Measurements from ENCODE around the gene SENP8. TPM values are rescaled to one million over a fixed set of nuclear protein-coding genes. Genes with fewer than 3 reads are reported as not detected.
"Not testable (repeated sequence)": the region's sequence is repeated elsewhere in the genome, so short reads cannot be mapped to it uniquely, and the experiment has no call there.

Gene SENP8
- total RNA-seq, 4 donors from 2014 or later, result 1.3 to 4.2 (median 1.9) TPM

DNA sequence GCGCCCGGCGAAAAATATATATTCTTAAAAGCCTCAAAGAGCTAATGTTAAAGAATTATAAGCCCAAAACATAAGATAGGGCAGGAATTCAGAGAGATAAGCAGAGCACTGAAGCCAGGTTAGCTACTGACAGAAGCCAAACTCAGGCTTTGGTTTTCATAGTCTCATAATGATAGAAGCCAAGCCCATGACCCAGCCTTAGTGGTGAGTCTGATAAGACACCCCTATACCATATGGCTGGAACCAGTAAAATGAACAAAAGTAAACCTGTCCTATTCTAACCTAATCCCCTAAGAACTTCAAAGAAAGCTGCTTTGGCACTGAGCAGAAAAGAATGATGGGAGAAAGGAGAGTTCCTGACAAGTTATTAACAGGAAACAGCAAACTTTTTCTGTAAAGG lies 26.2 kb upstream of the SENP8 start:
- 87% methylated on average over 3 of the region's 3 CpGs for WGBS
- TF ChIP-seq, protein P1, sequence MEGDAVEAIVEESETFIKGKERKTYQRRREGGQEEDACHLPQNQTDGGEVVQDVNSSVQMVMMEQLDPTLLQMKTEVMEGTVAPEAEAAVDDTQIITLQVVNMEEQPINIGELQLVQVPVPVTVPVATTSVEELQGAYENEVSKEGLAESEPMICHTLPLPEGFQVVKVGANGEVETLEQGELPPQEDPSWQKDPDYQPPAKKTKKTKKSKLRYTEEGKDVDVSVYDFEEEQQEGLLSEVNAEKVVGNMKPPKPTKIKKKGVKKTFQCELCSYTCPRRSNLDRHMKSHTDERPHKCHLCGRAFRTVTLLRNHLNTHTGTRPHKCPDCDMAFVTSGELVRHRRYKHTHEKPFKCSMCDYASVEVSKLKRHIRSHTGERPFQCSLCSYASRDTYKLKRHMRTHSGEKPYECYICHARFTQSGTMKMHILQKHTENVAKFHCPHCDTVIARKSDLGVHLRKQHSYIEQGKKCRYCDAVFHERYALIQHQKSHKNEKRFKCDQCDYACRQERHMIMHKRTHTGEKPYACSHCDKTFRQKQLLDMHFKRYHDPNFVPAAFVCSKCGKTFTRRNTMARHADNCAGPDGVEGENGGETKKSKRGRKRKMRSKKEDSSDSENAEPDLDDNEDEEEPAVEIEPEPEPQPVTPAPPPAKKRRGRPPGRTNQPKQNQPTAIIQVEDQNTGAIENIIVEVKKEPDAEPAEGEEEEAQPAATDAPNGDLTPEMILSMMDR (IDR thresholded peaks at IDR 0.05), result no peak
- TF ChIP-seq EP300 (IDR thresholded peaks at IDR 0.05), result no peak
- no peak for TF ChIP-seq POLR2AphosphoS5 (IDR thresholded peaks at IDR 0.05)
- no peak for TF ChIP-seq POLR2A (IDR thresholded peaks at IDR 0.05)

DNA sequence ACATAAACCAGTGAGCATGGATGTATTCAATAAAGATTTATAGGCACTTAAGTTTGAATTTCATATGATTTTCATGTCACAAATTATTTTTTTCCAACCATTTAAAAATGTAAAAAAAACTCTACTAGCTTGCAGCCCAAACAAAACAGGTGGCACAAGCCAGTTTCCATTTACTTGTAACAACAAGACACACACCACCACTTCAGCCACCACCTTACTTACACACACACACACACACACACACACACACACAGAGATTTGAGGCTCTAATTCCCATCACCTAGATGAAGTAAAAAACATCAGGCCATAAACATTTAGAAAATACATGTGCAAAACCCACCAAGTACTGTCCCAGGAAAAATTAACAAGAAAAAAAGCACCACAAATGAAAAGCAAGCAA lies 25.5 kb upstream of the SENP8 start:
- Histone ChIP-seq H3K27me3 (no peaks in the 10 kb centered on the region), H3K4me3 (no peak overlapping the region), H3K27ac (no peak overlapping the region), H3K9me3 (no peaks in the 10 kb centered on the region), H3K4me1 (no peaks in the 10 kb centered on the region), H3K36me3 (no peaks in the 10 kb centered on the region)
- TF ChIP-seq EP300 (IDR thresholded peaks at IDR 0.05), result no peak
- DNase-seq (ENCODE audit: low spot score in 2 of 2), result no peak

More for the DNA sequence above, 26.2 kb upstream of the SENP8 start:
- no peaks in the 10 kb centered on the region for H3K27me3 ChIP-seq
- H3K36me3 ChIP-seq, result no peaks in the 10 kb centered on the region
- peaks cover 3% of the 10 kb centered on the region for H3K4me1 ChIP-seq
- H3K27ac ChIP-seq, result no peak overlapping the region
- H3K4me3 ChIP-seq, result no peak overlapping the region
- H3K9me3 ChIP-seq, result no peaks in the 10 kb centered on the region
- DNase-seq (ENCODE audit: low spot score in 2 of 2), result no peak

DNA sequence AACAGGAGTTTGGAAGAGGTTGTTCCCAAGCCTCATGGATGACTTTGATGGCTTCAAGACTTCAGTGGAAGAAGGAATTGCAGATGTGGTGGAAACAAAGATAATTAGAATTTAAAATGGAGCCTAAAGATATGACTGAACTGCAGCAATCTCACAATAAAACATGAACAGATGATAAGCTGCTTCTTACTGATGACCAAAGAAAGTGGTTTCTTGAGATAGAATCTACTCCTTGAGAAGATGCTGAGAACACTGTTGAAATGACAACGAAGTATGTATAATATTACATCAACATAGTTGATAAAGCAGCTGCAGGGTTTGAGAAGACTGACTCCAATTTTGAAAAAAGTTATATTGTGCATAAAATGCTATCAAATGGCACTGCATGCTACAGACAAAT lies 21.4 kb upstream of the SENP8 start:
- no peak for DNase-seq (ENCODE audit: low spot score in 2 of 2)
- H3K27me3 ChIP-seq, result no peaks in the 10 kb centered on the region
- H3K36me3 ChIP-seq, result no peaks in the 10 kb centered on the region
- H3K4me3 ChIP-seq, result no peak overlapping the region
- TF ChIP-seq POLR2A (IDR thresholded peaks at IDR 0.05) (no peak), EP300 (IDR thresholded peaks at IDR 0.05) (no peak), POLR2AphosphoS5 (IDR thresholded peaks at IDR 0.05) (no peak)
- TF ChIP-seq, protein P1 (IDR thresholded peaks at IDR 0.05), result no peak
- H3K9me3 ChIP-seq, result no peaks in the 10 kb centered on the region
- WGBS, result 97% methylated on average over 1 of the region's 1 CpG
- no peaks in the 10 kb centered on the region for H3K4me1 ChIP-seq
- no peak overlapping the region for H3K27ac ChIP-seq

DNA sequence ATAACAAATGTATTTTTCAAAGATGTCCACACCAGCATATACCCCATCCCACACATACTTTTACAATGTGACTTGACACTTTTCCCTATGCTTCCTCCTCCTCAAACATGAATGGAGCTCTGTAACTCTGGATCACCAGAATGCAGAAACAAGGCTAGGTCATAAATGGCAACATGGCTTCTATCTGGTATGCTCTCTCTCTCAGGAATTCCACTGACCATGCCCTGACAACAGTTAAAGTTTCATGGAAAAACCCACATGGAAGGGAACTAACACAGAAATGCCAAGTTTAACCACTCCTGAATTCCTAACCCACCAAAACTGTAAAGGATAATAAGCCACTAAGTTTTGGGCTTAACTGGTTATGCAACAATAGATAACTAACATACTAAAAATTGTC lies 20.2 kb upstream of the SENP8 start:
- H3K36me3 ChIP-seq, result no peaks in the 10 kb centered on the region
- H3K27me3 ChIP-seq, result no peaks in the 10 kb centered on the region
- no peak overlapping the region for H3K4me3 ChIP-seq
- TF ChIP-seq POLR2A (IDR thresholded peaks at IDR 0.05) (no peak), POLR2AphosphoS5 (IDR thresholded peaks at IDR 0.05) (no peak), EP300 (IDR thresholded peaks at IDR 0.05) (no peak)
- TF ChIP-seq, protein P1 (IDR thresholded peaks at IDR 0.05), result no peak
- H3K4me1 ChIP-seq, result peaks cover 1% of the 10 kb centered on the region
- no peak for DNase-seq (ENCODE audit: low spot score in 2 of 2)
- no peak overlapping the region for H3K27ac ChIP-seq
- H3K9me3 ChIP-seq, result no peaks in the 10 kb centered on the region

DNA sequence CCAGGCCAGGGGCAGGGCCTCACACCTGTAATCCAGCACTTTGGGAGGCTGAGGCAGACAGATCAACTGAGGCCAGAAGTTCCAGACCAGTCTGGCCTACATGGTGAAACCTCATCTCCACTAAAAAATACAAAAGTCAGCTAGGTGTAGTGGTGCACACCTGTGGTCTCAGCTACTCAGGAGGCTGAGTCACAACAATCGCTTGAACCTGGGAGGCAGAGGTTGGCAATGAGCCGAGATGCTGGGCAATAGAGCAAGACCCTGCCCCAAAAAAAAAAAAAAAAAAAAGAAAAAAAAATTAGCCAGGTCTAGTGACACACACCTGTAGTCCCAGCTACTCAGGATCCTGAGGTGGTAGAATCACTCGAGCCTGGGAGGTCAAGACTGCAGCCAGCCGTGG lies 19.0 kb upstream of the SENP8 start:
- peaks cover 7% of the 10 kb centered on the region for H3K4me1 ChIP-seq
- H3K27ac ChIP-seq, result no peak overlapping the region
- H3K4me3 ChIP-seq, result no peak overlapping the region
- H3K27me3 ChIP-seq, result no peaks in the 10 kb centered on the region
- TF ChIP-seq POLR2A (IDR thresholded peaks at IDR 0.05) (no peak), POLR2AphosphoS5 (IDR thresholded peaks at IDR 0.05) (no peak), EP300 (IDR thresholded peaks at IDR 0.05) (no peak)
- TF ChIP-seq, protein P1 (IDR thresholded peaks at IDR 0.05), result no peak
- no peak for DNase-seq (ENCODE audit: low spot score in 2 of 2)
- 69% methylated on average over 4 of the region's 4 CpGs for WGBS
- no peaks in the 10 kb centered on the region for H3K36me3 ChIP-seq
- no peaks in the 10 kb centered on the region for H3K9me3 ChIP-seq

DNA sequence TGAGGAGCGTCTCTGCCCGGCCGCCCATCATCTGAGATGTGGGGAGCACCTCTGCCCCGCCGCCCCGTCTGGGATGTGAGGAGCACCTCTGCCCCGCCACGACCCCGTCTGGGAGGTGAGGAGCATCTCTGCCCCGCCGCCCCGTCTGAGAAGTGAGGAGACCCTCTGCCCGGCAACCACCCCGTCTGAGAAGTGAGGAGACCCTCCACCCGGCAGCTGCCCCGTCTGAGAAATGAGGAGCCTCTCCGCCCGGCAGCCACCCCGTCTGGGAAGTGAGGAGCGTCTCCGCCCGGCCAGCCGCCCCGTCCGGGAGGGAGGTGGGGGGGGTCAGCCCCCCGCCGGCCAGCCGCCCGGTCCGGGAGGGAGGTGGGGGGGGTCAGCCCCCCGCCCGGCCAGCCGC lies 17.7 kb upstream of the SENP8 start:
- DNase-seq (ENCODE audit: low spot score in 2 of 2); H3K9me3 ChIP-seq; H3K4me3 ChIP-seq; H3K4me1 ChIP-seq; H3K36me3 ChIP-seq; H3K27me3 ChIP-seq; H3K27ac ChIP-seq: not testable (repeated sequence)
- no CpG with 5 or more reads among the region's 33 CpGs for WGBS
